Stimulated activated CD4-positive, alpha-beta T cell treated with anti-CD3 and anti-CD28 coated beads, Interleukin-15, amount 100 ng/mL, for 48 hours (primary cell): ENCODE data around the gene MSANTD2.
"Not testable (repeated sequence)": the region's sequence is repeated elsewhere in the genome, so short reads cannot be mapped to it uniquely, and the experiment has no call there.

ENCODE experiments used
- DNase-seq, 2 donors: peaks; one replicate each; pipeline ENCODE4 v3.0.0-alpha.2; 2020; ENCODE audit warnings: low read depth in 2 of 2

MSANTD2 gene

GRCh38 chr11:124776865-124777645 lies 23.2 kb downstream of the MSANTD2 start:
- DNase-seq: no peak

DNA sequence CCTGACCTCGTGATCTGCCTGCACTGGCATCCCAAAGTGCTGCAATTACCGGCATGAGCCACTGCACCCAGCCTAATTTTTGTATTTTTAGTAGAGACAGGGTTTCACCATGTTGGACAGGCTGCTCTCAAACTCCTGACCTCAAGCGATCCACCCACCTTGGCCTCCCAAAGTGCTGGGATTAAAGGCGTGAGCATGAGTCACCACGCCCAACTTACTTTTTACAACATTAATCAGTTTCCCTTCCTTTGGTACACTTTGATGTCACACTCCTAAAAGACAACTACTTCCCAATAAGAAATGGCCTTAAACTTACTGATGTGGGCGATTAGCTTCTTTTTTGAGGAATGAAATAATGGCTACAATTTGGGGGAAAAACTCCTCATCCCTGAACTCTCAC lies 29.2 kb downstream of the MSANTD2 start:
- DNase-seq: not testable (repeated sequence)

DNA sequence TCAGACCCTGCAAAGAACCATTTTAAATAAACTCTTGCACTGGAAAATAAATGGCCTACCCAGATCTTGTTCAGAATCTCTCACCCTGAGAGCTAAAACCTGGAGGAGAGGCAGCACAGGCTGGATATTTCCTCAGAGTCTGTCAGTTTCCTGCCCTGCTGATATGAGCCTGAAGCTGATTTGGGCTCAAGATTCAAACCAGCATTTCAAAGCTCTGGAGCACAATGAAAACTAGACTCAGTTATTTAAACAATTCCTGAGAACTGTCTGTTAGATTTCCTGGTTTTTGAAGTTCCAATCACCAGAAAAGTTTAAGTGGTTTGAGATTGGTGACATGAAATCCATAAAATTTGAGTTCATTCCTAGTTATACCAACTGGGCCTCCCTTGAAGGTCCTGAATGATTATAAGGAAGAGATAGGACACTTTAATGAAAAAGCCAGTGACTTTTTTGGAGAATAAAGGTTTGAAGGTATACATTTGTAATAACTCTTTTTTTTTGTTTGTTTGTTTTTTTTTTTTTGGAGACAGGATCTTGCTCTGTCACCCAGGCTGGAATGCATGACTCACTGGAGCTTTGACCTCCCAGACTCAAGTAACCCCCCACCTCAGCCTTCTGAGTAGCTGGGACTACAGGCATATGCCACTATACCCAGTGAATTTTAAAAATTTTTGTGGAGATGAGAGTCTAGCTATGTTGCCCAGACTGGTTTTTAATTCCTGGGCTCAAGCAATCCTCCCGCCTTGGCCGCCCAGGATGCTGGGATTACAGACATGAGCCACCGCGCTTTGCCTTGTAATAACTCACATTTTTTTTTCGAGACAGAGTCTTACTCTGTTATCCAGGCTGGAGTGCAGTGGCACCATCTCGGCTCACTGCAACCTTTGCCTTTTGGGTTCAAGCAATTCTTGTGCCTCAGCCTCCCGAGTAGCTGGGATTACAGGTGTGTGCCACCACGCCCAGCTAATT lies 30.1 kb downstream of the MSANTD2 start:
- DNase-seq: no peak

DNA sequence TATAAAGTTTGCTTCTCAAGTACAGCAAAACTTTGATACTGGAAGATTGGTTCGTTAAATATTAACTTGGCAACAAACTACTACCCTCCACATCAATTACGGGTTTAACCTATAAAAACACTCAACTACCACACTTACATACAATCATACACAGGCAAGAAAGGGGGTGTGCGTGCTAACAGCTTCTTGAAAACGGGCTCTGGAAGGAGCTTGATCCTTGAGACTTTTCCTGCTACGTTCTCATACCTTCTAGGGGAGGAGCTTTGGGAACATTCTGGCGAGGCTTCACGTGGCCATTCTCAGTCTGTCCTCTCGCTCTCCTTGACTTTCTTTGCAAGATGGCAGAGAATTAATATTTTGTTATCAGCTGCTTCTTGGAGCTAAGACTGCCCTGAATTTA lies 31.3 kb downstream of the MSANTD2 start:
- no peak for DNase-seq

DNA sequence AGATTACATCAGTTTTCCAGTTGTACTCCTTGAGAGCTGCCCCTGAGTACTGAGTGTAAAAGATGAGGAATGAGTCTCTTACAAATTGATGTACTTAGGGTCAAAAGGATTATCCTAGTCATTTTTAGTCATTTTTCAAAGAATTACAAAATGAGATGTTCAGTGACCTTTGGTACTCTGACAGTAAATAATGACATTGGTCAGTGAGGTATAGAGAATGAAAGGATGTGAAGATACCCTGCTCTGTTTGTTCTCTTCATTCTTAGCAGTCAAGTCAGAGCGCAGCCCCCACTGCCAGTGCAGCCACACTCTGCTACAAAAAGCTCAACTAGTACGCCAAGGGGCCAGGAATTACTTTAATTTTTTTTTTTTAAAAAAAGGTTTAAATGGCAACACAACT lies 34.0 kb downstream of the MSANTD2 start:
- no peak for DNase-seq

DNA sequence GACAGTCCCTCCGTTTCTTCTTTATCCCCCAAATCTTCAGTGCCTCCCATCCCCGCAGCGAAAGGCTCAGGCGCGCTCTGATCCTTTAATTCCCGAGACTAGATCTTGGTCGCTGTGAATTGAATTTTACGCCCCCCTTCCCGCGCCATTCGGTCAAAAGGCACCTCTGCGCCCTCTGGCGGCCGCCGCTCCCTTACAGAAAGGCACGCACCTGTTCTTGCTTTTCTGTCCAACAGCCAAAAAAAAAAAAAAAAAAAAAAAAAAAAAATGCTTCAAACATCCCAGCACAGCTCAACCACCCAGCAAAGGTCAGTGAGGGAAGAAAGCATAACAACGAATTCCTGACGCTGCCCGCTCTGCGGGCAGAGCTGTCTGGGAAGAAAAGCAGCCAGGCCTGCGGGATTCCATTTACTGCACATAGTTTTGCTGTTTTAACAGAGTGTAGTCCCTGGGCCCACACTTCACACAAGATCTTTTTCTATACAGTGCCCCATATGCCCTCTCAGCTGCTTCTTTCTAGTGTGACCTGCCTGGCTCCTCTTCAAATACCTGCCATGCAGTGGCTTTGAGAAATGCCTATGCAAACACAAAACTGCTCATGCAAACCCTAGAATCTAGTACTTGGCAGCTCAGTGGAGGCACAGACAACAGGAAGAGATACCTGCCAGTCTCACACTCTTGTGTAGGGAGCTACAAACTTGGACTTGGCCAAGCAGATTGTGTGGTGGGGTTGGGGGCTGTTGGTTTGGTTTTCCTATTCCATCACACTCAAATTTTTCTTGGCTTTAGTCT lies 36.9 kb downstream of the MSANTD2 start:
- peak; percentile 57 to 70 for DNase-seq

DNA sequence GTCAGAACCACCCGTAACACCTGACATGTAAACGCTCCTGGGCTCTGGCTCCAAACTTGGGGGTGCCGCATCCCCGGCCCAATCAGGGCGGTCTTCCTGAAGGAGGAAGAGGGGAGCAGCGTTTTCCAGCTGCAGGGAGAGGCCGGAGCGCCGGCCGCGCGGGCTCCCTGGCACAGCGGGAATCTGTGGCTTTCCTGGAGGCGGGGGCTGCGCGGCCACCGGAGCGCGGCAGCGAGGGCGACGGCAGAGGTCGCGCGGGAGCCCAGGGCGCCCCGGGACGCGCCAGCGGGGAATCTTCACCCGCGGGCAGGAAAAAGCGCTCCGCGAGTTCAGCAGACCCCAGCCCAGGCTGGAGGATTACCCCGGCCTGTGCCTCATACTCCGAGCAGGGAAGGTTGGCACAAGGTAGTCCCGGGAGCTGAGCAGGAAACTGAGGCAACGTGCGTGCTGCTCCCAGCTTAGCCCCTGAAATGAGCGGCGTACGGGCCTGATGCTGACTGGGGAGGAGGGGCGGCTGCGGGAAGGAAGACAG lies 37.5 kb downstream of the MSANTD2 start:
- no peak for DNase-seq

DNA sequence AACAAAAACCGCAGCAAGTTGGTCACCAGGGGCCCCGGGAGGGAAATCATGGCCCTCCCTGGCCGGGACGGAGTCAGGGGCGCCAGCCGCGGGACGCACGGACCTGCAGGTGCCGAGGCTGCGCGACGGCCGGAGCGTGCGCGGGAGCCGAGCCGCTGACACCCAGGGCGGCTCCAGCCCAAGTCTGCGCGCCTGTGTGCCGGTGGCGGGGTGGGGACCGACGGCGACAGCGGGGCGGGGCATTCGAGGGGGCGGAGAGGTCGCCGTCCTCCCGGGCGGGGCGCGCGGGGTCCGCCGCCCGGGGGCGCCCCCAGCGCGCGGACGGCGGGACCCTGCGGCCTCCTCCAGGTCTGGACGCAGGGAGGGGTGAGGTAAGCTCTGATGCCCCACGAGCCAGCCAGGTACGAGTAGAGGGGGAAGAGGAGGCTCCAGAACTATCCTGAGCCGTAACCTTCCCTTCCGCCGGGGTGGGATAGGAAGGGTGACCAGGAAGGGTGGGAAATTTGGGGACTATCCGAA lies 38.0 kb downstream of the MSANTD2 start, which contains the start of gene ESAM:
ESAM (minus strand) TSS at position 186 of the 519 bp plus-strand sequence; CDS start at position 50, 136 bp downstream.
- DNase-seq: peak; percentile 30 to 60

DNA sequence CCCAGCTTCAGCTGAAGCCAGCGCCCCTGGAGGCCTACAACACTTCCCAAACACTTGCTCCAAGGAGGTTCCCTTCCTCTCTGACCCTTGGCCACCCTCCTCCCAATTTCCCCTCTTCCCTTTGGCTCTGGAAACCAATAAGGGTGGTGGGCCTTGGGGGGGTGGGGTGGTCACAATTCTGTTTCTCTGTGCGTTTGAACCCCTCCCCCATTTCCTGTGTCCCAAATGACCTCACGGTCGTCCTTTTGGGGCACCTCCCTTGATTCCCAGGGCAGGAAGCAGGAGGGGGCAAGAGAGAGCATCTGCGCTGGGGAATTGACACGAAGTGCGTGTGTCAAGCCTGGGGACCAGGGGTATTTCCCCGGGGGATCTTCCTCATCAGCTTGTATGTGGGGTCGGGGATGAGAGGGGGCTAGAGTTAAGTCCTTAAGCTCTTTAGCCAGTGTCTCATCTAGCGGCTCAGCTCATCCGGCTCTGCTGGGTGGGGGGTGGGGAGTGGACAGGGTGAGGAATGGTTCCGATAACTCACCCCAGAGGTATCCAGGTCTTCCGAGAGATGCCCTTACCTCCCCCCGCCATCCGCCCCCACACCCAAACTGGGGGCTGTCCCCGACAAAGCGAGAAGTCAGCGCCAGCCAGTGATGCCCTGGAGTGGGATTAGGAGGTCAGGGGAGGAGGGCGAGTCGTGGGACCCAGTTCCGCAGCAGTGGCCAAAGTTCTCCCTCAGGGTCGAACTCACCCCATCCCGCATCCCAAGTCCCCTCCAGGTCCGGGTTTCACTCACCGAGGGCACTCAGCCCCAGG lies 38.7 kb downstream of the MSANTD2 start:
- no peak for DNase-seq

DNA sequence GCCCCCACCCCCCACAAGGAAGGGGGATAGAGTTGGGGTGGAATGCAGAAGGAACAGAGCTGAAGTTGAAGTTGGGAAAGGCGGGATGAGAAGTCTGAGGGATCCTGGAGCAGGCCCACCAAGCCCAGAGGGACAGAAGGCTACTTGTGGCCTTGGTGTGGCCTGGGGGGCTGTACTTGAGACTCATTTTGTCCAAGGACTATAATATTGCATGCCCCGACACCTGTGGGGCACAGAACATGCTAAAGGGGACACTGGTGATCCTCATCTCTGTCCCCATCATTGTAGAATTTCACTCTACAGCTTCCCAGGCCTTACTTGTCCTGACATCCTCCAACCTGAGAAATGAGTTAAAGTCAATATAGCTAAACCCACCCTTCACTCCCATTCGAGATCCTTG lies 39.4 kb downstream of the MSANTD2 start:
- DNase-seq: no peak

GRCh38 chr11:124760205-124760652 lies 40.0 kb downstream of the MSANTD2 start:
- DNase-seq: no peak

- DNase-seq: no peak
Measured at GRCh38 chr11:124759266-124760204, 40.7 kb downstream of the MSANTD2 start.

- DNase-seq: peak; percentile 51 to 74
Measured at GRCh38 chr11:124758355-124759265, 41.6 kb downstream of the MSANTD2 start.

DNA sequence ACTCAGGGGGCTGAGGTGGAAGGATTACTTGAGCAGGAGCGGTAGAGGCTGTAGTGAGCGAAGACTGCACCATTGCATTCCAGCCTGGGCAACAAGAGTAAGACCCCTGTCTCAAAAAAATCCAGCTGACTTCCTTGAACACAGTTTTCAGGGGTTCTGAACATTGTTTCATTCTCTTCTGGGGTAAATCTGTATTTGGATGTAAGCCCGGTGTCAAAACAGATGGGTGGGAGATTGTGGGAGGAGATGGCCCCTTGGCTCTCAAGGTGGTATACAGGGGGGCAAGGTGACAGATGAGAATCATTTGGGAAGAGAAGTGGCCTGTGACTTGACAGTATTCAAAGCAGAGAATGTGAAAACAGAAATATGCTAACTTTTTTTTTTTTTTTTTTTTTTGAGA lies 42.9 kb downstream of the MSANTD2 start:
- no peak for DNase-seq

DNA sequence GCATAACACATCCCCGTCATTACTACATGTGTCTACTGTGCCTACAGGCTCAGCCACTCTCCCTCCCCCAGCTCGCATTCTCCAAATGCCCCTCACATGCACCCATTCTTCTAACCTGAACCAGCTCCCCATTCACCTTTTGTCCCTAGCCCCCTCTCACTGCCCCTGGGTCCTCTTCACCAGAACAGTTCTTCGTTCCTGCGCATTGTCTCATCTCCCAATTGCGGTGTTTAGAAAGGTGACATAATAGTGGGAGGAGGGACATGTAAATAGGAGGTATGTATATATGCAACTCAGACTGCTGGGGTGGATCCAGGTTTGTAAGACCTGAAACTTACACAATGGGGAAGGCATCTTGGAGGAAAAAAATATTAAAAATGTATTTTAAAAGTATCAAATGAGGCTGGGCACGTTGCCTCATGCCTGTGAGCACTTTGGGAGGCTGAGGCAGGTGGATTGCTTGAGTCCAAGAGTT lies 43.4 kb downstream of the MSANTD2 start:
- no peak for DNase-seq

GRCh38 chr11:124756033-124756752 lies 44.0 kb downstream of the MSANTD2 start:
- no peak for DNase-seq

DNA sequence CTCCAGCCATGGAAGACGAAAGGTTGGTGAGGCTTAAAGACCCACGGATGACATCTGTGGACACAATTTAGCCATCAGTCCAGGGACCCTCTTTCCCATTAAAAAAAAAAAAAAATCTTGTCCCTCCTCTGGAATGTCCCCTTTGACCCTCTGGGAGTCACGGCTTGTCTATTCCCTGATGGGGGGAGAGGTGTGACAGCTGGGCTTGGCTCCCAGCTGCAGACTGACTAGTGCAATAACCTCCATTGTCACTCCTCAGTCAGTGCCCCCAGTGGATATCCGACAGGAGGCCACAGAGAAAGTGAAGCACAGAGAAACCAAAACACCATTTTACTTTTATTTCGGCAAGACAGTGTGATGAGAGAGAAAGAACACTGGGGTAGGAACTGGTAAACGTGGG lies 45.5 kb downstream of the MSANTD2 start:
- DNase-seq: no peak
